ACC112 (cell line): Measurements from ENCODE around the gene DGKI.

Experiments used
- H2AFZ ChIP-seq: fragments of 200-600 bp; sonication (generic); one replicate; pipeline ENCODE4 v1.6.0; 2017; ENCODE audit warnings: antibody characterized with exemption, low read length; ENCODE audit not compliant: unreplicated experiment
- H3K27ac ChIP-seq: fragments of 200-600 bp; sonication (generic); 2 replicates; pipeline ENCODE4 v1.5.1; 2014; ENCODE audit warnings: low read depth, mild to moderate bottlenecking, antibody characterized with exemption, low read length, moderate library complexity
- H3K27me3 ChIP-seq: fragments of 200-600 bp; sonication (generic); 2 replicates; pipeline ENCODE4 v1.6.1; 2014; ENCODE audit warnings: mild to moderate bottlenecking, antibody characterized with exemption, low read length, moderate library complexity, mixed read lengths; ENCODE audit not compliant: insufficient read depth
- H3K36me3 ChIP-seq: fragments of 200-600 bp; sonication (generic); 2 replicates; pipeline ENCODE4 v1.6.1; 2016; ENCODE audit warnings: mild to moderate bottlenecking, antibody characterized with exemption, low read length, moderate library complexity, mixed read lengths; ENCODE audit not compliant: insufficient read depth
- H3K4me1 ChIP-seq: fragments of 200-600 bp; sonication (generic); one replicate; pipeline ENCODE4 v1.6.1; 2016; ENCODE audit warnings: low read length, mixed read lengths; ENCODE audit not compliant: insufficient read depth, unreplicated experiment, control insufficient read depth
- H3K4me3 ChIP-seq: fragments of 200-600 bp; sonication (generic); 2 replicates; pipeline ENCODE4 v1.5.1; 2014; ENCODE audit warnings: mild to moderate bottlenecking, low read depth, low read length
- H3K79me2 ChIP-seq: fragments of 200-600 bp; sonication (generic); one replicate; pipeline ENCODE4 v1.6.0; 2016; ENCODE audit warnings: low read length; ENCODE audit not compliant: control insufficient read depth, unreplicated experiment, insufficient read depth

The DGKI gene

DNA sequence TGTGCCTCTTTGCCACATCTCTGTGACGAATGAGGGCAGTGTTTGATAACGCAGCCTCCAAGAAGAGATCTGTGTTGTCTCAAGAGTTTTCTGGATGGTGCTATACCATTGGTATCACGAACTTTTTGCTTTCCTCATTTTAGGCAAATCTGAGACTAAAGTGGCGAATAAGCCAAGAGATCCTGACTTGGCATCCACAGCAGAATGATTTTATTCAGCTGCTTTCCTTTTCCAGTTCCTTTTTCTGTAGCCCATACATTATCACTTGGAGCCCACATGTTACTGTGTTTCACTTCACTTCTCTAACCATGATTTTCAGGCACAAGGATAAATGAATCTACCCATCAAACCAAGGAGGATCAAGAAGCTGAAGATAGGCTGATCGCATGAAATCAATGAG is 325.3 kb downstream of the DGKI start:
- no peaks in the 10 kb centered on the region for H3K27me3 ChIP-seq
- no peaks in the 10 kb centered on the region for H3K79me2 ChIP-seq

DNA sequence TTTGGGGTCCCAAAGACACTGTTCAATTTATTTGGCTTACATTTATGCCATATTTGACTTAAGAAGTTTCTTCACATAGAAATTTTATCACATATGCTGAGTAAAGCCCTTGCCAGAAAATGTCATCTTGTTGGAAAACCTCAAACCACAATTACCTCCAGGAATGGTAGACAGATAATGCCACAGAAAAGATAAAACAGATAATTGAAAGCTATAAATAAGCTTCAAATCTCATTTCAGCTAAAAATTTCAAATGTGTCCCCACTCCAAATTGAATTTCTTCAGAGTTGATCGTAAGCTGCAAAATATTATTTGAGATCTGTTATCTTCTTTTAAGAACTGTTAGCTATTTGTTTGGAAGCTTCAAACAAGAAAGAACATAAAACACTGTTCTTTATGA is 326.8 kb downstream of the DGKI start:
- Histone ChIP-seq H3K4me3 (no peak overlapping the region), H3K36me3 (no peaks in the 10 kb centered on the region; the same call in 1 of the 2 replicates), H3K4me1 (no peaks in the 10 kb centered on the region), H3K27me3 (no peaks in the 10 kb centered on the region), H2AFZ (no peak overlapping the region), H3K27ac (no peak overlapping the region), H3K79me2 (no peaks in the 10 kb centered on the region)

More for the DNA sequence above, 325.3 kb downstream of the DGKI start:
- Histone ChIP-seq H2AFZ (no peak overlapping the region), H3K4me3 (no peak overlapping the region), H3K27ac (no peak overlapping the region), H3K4me1 (no peaks in the 10 kb centered on the region), H3K36me3 (no peaks in the 10 kb centered on the region)

DNA sequence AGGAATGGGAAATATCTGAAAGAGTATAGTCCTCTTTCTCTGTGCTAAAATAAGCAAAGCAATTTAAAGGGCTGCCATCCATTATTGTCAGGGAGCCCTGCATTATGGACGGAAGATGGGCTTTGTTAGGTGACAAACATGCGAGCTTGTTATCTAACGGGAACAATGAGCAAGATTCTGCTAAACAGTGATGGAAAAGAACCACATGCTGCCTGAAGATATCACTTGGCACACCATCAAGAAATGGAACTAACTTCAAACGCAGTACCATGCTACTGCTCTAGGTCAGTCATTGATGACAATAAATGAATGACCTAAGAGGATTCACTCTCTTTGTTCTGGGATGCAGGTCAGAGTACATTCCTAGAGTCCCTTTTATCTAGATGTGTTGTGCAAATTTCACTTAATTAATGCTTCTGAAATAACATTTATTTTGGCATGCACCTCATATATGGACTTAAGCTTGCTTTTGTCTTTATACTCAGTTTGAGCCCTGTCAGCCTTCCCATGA is 327.5 kb downstream of the DGKI start:
- Histone ChIP-seq H3K36me3 (no peaks in the 10 kb centered on the region; the same call in 1 of the 2 replicates), H2AFZ (no peak overlapping the region), H3K27ac (no peak overlapping the region), H3K27me3 (no peaks in the 10 kb centered on the region), H3K4me3 (no peak overlapping the region), H3K79me2 (no peaks in the 10 kb centered on the region), H3K4me1 (no peaks in the 10 kb centered on the region)

DNA sequence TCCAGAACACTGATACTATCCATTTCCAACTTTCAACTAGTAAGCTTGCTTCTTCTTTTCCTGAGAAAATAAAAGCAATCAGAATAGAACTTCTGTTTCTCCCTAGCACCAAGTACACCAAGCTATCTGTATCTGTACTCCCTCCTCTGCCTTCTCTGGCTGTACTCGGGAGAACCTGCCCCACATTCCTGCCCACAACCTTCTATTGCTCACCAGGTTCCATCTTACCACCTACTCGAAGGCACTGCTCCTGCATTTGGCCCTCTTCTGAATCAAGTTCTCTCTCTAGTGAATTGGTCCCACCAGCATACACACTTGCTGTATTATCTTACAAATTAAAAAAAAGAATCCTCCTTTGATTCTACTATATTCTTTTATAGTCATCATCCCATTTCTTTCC is 333.7 kb downstream of the DGKI start:
- Histone ChIP-seq H3K79me2 (no peaks in the 10 kb centered on the region), H3K27ac (no peak overlapping the region), H2AFZ (no peak overlapping the region), H3K36me3 (no peaks in the 10 kb centered on the region; the same call in 1 of the 2 replicates), H3K4me3 (no peak overlapping the region), H3K4me1 (peaks cover 13% of the 10 kb centered on the region), H3K27me3 (no peaks in the 10 kb centered on the region)

DNA sequence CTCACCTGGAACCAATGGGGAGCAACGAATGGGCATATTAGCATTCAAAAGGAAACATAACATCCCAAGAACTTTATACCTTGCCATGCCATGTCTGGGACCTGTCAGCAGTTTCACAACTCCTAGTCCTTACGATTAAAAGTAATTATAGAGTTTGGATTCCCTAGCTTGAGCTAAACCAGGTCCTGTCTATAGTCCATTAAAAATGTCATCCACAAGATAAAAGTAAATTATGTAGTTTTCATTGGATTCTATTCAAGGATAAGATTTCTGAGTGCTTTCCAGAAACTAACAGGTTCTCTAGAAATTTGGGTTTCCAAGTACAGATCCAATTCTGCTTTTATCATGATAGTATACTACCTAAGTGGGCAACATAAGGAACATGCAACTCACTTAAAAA is 339.7 kb downstream of the DGKI start:
- Histone ChIP-seq H3K4me3 (no peak overlapping the region), H3K27ac (no peak overlapping the region), H3K27me3 (no peaks in the 10 kb centered on the region), H2AFZ (no peak overlapping the region), H3K4me1 (peaks cover 19% of the 10 kb centered on the region), H3K36me3 (peaks cover 12% of the 10 kb centered on the region), H3K79me2 (no peaks in the 10 kb centered on the region)

DNA sequence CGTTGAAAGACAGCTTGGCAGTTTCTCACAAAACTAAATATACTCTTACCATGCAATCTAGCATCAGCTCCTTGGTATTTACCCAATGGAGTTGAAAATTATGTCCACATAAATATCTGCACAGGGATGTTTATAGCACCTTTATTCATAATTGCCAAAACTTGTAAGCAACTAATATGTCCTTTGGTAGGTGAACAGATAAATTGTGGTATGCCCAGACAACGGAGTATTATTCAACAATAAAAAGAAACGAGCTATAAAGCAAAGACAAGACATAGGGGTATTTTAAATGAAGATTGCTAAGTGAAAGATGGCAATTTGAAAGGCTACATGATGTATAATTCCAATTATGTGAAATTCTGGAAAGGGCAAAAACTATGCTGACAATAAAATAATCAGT is 340.7 kb downstream of the DGKI start:
- Histone ChIP-seq H3K4me3 (no peak overlapping the region), H3K36me3 (peaks cover 12% of the 10 kb centered on the region), H3K79me2 (no peaks in the 10 kb centered on the region), H3K4me1 (peaks cover 19% of the 10 kb centered on the region), H2AFZ (no peak overlapping the region), H3K27me3 (no peaks in the 10 kb centered on the region), H3K27ac (no peak overlapping the region)

DNA sequence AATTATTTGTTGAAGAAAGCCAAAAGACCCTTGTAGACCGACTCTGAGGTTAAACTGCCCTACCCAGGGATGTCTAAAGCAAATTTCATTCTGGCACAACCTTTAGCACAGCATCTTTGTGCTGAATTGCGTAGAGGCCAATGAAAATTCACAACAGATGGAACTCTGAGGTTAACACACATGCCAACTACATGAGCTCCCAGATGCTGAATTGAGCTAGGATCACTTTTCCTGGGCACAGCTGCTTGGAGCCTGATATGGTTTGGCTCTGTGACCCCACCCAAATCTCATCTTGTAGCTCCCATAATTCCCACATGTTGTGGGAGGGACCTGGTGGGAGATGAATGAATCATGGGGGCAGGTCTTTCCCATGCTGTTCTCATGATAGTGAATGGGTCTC is 345.2 kb downstream of the DGKI start:
- H3K79me2 ChIP-seq: no peaks in the 10 kb centered on the region
- no peak overlapping the region for H2AFZ ChIP-seq
- H3K27ac ChIP-seq: no peak overlapping the region
- H3K4me3 ChIP-seq: no peak overlapping the region
- H3K27me3 ChIP-seq: no peaks in the 10 kb centered on the region
- no peaks in the 10 kb centered on the region for H3K4me1 ChIP-seq
- H3K36me3 ChIP-seq: peaks cover 7% of the 10 kb centered on the region

DNA sequence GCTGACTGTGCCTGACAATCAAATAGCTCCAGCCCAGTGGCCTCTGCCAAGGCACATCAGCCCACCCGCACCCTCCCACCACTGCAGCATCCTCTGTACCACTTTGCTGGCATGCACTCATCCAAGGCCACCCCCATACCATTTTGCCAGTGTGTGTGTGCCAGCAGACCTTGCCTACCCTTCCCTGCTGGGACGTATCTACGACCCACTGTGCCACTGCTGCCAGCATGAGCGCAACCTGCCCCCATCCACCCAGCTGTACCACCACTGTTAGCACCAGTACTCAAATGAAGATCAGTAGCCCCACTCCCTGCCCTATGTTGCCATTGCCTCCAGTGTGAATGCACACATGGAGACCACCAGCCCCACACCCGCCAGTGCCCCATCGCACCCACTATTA is 353.9 kb downstream of the DGKI start:
- Histone ChIP-seq H3K36me3 (no peaks in the 10 kb centered on the region; the same call in 1 of the 2 replicates), H3K4me3 (no peak overlapping the region), H3K4me1 (no peaks in the 10 kb centered on the region), H3K27me3 (no peaks in the 10 kb centered on the region), H2AFZ (no peak overlapping the region), H3K27ac (no peak overlapping the region), H3K79me2 (peaks cover 3% of the 10 kb centered on the region)

DNA sequence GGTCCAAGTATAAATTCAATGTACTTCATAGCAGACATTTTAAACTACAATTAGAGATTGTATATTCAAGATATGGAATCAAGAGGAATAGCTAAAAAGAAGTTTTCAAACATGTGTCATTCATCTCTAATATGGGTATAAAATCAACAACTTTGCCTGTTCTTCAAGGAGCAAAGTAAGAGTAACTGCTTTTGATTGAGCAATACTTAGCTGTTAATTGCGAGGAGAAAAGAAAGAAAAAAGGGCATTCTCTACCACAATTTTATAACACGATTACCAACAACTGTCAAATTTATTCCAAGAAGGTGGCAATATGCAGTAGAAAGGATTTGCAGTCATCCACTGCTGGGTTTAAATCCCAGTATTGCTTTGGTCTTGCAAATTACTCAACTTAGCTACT is 356.9 kb downstream of the DGKI start:
- no peak overlapping the region for H3K4me3 ChIP-seq
- no peak overlapping the region for H2AFZ ChIP-seq
- H3K79me2 ChIP-seq: peaks cover 3% of the 10 kb centered on the region
- H3K4me1 ChIP-seq: no peaks in the 10 kb centered on the region
- no peaks in the 10 kb centered on the region for H3K27me3 ChIP-seq
- H3K27ac ChIP-seq: no peak overlapping the region
- no peaks in the 10 kb centered on the region for H3K36me3 ChIP-seq

DNA sequence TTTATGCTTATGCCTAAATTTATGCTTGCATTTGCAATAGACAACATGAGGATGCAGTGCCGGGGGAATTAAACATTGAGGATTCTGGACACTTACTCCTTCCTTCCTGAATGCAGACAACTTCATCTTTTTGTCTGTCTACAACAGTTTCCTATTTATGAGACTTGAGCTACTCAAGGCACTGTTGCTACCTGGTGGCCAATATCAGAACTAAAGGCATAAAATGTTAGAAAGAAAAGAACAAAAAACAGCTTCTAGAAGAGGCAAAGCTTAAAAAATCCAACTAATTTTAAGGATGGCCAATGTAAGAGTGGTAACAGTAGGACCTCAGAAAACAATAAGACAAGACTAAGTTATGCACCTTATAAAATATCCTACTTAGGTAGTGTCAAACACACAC is 358.7 kb downstream of the DGKI start:
- no peak overlapping the region for H2AFZ ChIP-seq
- no peaks in the 10 kb centered on the region for H3K4me1 ChIP-seq
- no peak overlapping the region for H3K27ac ChIP-seq
- H3K4me3 ChIP-seq: no peak overlapping the region
- H3K79me2 ChIP-seq: peaks cover 2% of the 10 kb centered on the region
- H3K36me3 ChIP-seq: no peaks in the 10 kb centered on the region; the same call in 1 of the 2 replicates
- no peaks in the 10 kb centered on the region for H3K27me3 ChIP-seq

DNA sequence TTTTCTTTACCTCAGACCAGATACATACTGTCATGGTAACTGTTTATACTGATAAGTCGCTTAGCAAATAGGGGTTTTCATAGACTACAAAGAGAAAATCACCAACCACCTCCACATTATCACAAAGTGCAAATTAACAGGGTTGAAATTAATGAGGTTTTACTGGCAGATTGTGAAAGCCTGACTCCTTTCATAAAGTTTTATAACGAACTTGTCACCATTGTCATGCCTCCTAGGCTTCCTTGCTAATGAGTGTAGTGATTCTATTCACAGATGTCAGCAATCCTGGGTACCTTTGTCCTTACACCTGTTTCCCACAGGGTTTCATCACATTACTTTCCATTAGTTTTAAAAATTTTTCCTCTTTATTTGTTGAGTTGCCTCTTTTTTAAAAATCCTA is 361.0 kb downstream of the DGKI start:
- Histone ChIP-seq H3K4me1 (no peaks in the 10 kb centered on the region), H3K4me3 (no peak overlapping the region), H3K79me2 (no peaks in the 10 kb centered on the region), H3K27ac (no peak overlapping the region), H3K27me3 (no peaks in the 10 kb centered on the region), H2AFZ (no peak overlapping the region), H3K36me3 (no peaks in the 10 kb centered on the region; the same call in 1 of the 2 replicates)
